GM12801 (cell line): ENCODE results near the gene CYP46A1.

ENCODE experiments used
- CTCF ChIP-seq: IDR thresholded peaks from one replicate; pipeline ENCODE4 v1.5.1; 2011; ENCODE audit warnings: control low read depth; ENCODE audit not compliant: insufficient read length; ENCODE audit errors: extremely low read depth

The CYP46A1 gene

GRCh38 chr14:99650189-99650588, 33.9 kb upstream of the CYP46A1 start:
- TF ChIP-seq CTCF: no peak

- no peak for TF ChIP-seq CTCF
Measured at GRCh38 chr14:99651953-99652746, 31.9 kb upstream of the CYP46A1 start.

- TF ChIP-seq CTCF: no peak
Measured at GRCh38 chr14:99654235-99654985, 29.7 kb upstream of the CYP46A1 start.

GRCh38 chr14:99655521-99655920, 28.6 kb upstream of the CYP46A1 start:
- TF ChIP-seq CTCF: no peak

- TF ChIP-seq CTCF: no peak
Measured at GRCh38 chr14:99656171-99656570, 27.9 kb upstream of the CYP46A1 start.

GRCh38 chr14:99657645-99658155, 26.4 kb upstream of the CYP46A1 start:
- no peak for TF ChIP-seq CTCF

- no peak for TF ChIP-seq CTCF
Measured at GRCh38 chr14:99658218-99658845, 25.8 kb upstream of the CYP46A1 start.
